Fibroblast of mammary gland (primary cell): Measurements from ENCODE around the gene TRMT2B.

Source experiments
- DNase-seq: peaks from one replicate; pipeline ENCODE4 v3.0.0-alpha.2; 2010; ENCODE audit warnings: low read depth
- H3K4me3 ChIP-seq: 2 replicates; pipeline ENCODE4 v1.5.1; 2011; ENCODE audit warnings: low read depth, mild to moderate bottlenecking, low read length, moderate library complexity; ENCODE audit not compliant: control insufficient read depth
- CTCF ChIP-seq: conservative IDR thresholded peaks from 2 replicates; pipeline ENCODE4 v1.5.1; 2011; ENCODE audit warnings: low read depth, low read length, inconsistent platforms; ENCODE audit not compliant: control insufficient read depth, insufficient read depth

TRMT2B gene

GRCh38 chrX:100964362-100964761, 87.5 kb downstream of the TRMT2B start:
- DNase-seq = no peak
- no peak for TF ChIP-seq CTCF
- no peak overlapping the region for H3K4me3 ChIP-seq

- no peak for TF ChIP-seq CTCF
- no peak for DNase-seq
- H3K4me3 ChIP-seq = no peak overlapping the region
These were observed 89.1 kb downstream of the TRMT2B start for GRCh38 chrX:100962811-100963210.
